Measurements from ENCODE around the gene ARMC6. TPM values are rescaled to one million over a fixed set of nuclear protein-coding genes. Genes with fewer than 3 reads are reported as not detected.

The ARMC6 gene
- total and polyA plus RNA-seq, 2 experiments from 2014 or later = 40.9 to 112 TPM

DNA sequence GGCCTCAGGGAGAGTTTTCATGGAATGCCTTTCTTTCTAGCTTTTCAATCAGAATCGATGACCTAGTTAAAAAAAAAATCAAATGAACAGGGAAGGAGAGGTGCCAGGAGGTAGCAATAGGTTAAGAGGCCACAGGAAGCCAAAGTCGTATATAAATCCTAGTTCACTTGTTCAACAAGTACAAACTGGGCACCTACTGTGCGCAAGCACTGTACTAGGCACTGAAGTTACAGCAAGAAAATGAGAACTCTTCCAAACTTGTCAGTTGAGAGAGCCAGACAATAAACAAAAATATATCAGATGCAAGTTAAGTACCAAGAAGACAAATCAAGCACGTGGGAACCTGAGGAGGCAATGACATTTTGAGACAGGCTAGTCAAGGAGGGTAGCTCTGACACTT is 6.2 kb upstream of the ARMC6 start:
- Histone ChIP-seq H3F3A (replicated peaks; ENCODE audit: low read depth) (peaks cover 29% of the 10 kb centered on the region), H3K4me3 (no peak overlapping the region), H4K20me1 (replicated peaks; ENCODE audit: insufficient read depth) (peaks cover 81% of the 10 kb centered on the region), H3K27me3 (ENCODE audit: insufficient read depth) (no peaks in the 10 kb centered on the region), H3K4me2 (no peak overlapping the region), H3K79me2 (replicated peaks; ENCODE audit: insufficient read depth) (peaks cover 76% of the 10 kb centered on the region), H3K9me2 (ENCODE audit: insufficient read depth) (no peaks in the 10 kb centered on the region), H3K27ac (ENCODE audit: low read depth) (no peak overlapping the region), H2AFZ (no peak overlapping the region), H3K4me1 (ENCODE audit: insufficient read depth) (0 out of 2 replicates have a peak, but pooled peaks cover 4% of the 10 kb centered on the region), H3K36me3 (ENCODE audit: insufficient read depth) (peaks cover 67% of the 10 kb centered on the region)
- Mint-ChIP-seq H3K4me1 (peaks cover 7% of the 10 kb centered on the region), H3K4me3 (no peak overlapping the region), H3K9me3 (no peaks in the 10 kb centered on the region), H3K36me3 (ENCODE audit: low read depth) (peaks cover 85% of the 10 kb centered on the region), H3K27ac (no peak overlapping the region; the same call in 1 of the 2 replicates), H3K27me3 (ENCODE audit: insufficient read depth, low read depth, poor library complexity) (peaks cover 9% of the 10 kb centered on the region)
- ATAC-seq (no peak), DNase-seq (ENCODE audit: low spot score) (no peak)
- TF ChIP-seq JUNB (IDR thresholded peaks at IDR 0.05; ENCODE audit: unreplicated experiment) = no peak
- no peak for TF ChIP-seq CREB1 (CRISPR knock-in tag; IDR thresholded peaks at IDR 0.05; ENCODE audit: low read depth)
- TF ChIP-seq NANOG (IDR thresholded peaks at IDR 0.05; ENCODE audit: borderline replicate concordance) = no peak
- no peak for TF ChIP-seq POLR2AphosphoS5 (IDR thresholded peaks at IDR 0.05; ENCODE audit: low read depth)

DNA sequence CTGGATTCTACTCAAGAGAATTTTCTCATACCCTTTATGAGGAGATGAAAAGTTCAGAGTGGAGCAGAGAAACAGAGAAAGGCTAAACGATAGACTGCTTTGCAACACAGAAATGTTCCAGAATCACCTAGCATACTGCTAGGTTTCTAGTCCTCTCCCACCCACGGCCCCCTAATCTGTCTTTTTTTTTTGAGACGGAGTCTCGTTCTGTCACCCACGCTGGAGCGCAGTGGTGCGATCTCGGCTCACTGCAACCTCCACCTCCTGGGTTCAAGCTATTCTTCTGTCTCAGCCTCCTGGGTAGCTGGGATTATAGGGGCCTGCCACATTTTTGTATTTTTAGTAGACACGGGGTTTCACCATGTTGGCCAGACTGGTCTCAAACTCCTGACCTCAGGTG is 4.9 kb upstream of the ARMC6 start:
- H3K4me3 Mint-ChIP-seq = no peak overlapping the region
- Histone ChIP-seq H3K79me2 (replicated peaks; ENCODE audit: insufficient read depth) (peaks cover 63% of the 10 kb centered on the region), H3K27ac (ENCODE audit: low read depth) (no peak overlapping the region), H3F3A (replicated peaks; ENCODE audit: low read depth) (peaks cover 33% of the 10 kb centered on the region), H4K20me1 (replicated peaks; ENCODE audit: insufficient read depth) (peaks cover 68% of the 10 kb centered on the region), H3K36me3 (ENCODE audit: insufficient read depth) (peaks cover 64% of the 10 kb centered on the region), H3K4me3 (no peak overlapping the region), H3K4me2 (no peak overlapping the region), H3K9me2 (ENCODE audit: insufficient read depth) (no peaks in the 10 kb centered on the region), H3K27me3 (ENCODE audit: insufficient read depth) (no peaks in the 10 kb centered on the region), H2AFZ (no peak overlapping the region), H3K4me1 (ENCODE audit: insufficient read depth) (0 out of 2 replicates have a peak, but pooled peaks cover 4% of the 10 kb centered on the region)
- DNase-seq (ENCODE audit: low spot score) = no peak
- TF ChIP-seq CTCF (conservative IDR thresholded peaks at IDR 0.05; ENCODE audit: low read depth in 2 of 2) (no peak), ZNF331 (CRISPR knock-in tag; IDR thresholded peaks at IDR 0.05; ENCODE audit: low read depth) (no peak), NANOG (IDR thresholded peaks at IDR 0.05; ENCODE audit: borderline replicate concordance) (no peak), EZH2 (IDR thresholded peaks at IDR 0.05; ENCODE audit: low read depth, unreplicated experiment) (no peak), CREB1 (CRISPR knock-in tag; IDR thresholded peaks at IDR 0.05; ENCODE audit: low read depth) (no peak), POLR2AphosphoS5 (IDR thresholded peaks at IDR 0.05; ENCODE audit: low read depth) (no peak)
- peaks cover 75% of the 10 kb centered on the region for H3K36me3 Mint-ChIP-seq (ENCODE audit: low read depth)
- no peak overlapping the region for H3K27ac Mint-ChIP-seq
- no peak for ATAC-seq
- H3K9me3 Mint-ChIP-seq = no peaks in the 10 kb centered on the region; the same call in 2 of the 3 replicates
- peaks cover 8% of the 10 kb centered on the region for H3K4me1 Mint-ChIP-seq
- peaks cover 12% of the 10 kb centered on the region for H3K27me3 Mint-ChIP-seq (ENCODE audit: insufficient read depth, low read depth, poor library complexity)

GRCh38 chr19:19031891-19032290 is 1.5 kb upstream of the ARMC6 start:
- Histone ChIP-seq H3K4me1 (ENCODE audit: insufficient read depth) (peaks cover 12% of the 10 kb centered on the region; the same call in 1 of the 2 replicates), H3K79me2 (replicated peaks; ENCODE audit: insufficient read depth) (peaks cover 69% of the 10 kb centered on the region), H3K9me2 (ENCODE audit: insufficient read depth) (no peaks in the 10 kb centered on the region), H2AFZ (no peak overlapping the region), H3K36me3 (ENCODE audit: insufficient read depth) (peaks cover 39% of the 10 kb centered on the region), H4K20me1 (replicated peaks; ENCODE audit: insufficient read depth) (peaks cover 56% of the 10 kb centered on the region), H3K4me2 (peak overlapping the region; percentile 99; the same call in 1 of the 2 replicates), H3F3A (replicated peaks; ENCODE audit: low read depth) (peaks cover 22% of the 10 kb centered on the region), H3K27me3 (ENCODE audit: insufficient read depth) (no peaks in the 10 kb centered on the region), H3K27ac (ENCODE audit: low read depth) (peak overlapping the region; percentile 48; the same call in 1 of the 2 replicates), H3K4me3 (peak overlapping the region; percentile 91)
- H3K4me1 Mint-ChIP-seq = peaks cover 14% of the 10 kb centered on the region
- DNase-seq (ENCODE audit: low spot score) (no peak), ATAC-seq (no peak)
- peak overlapping the region; percentile 90 for H3K4me3 Mint-ChIP-seq
- H3K27me3 Mint-ChIP-seq (ENCODE audit: insufficient read depth, low read depth, poor library complexity) = peaks cover 16% of the 10 kb centered on the region
- H3K36me3 Mint-ChIP-seq (ENCODE audit: low read depth) = peaks cover 63% of the 10 kb centered on the region
- peaks cover 5% of the 10 kb centered on the region for H3K9me3 Mint-ChIP-seq
- peak overlapping the region; percentile 85 for H3K27ac Mint-ChIP-seq
- TF ChIP-seq STAT1 (IDR thresholded peaks at IDR 0.05; ENCODE audit: unreplicated experiment) (no peak), NANOG (IDR thresholded peaks at IDR 0.05; ENCODE audit: borderline replicate concordance) (no peak), EZH2 (IDR thresholded peaks at IDR 0.05; ENCODE audit: low read depth, unreplicated experiment) (no peak), POLR2AphosphoS5 (IDR thresholded peaks at IDR 0.05; ENCODE audit: low read depth) (no peak), EZH2phosphoT487 (IDR thresholded peaks at IDR 0.05; ENCODE audit: unreplicated experiment) (no peak)
